ENCODE data around the gene NPAS3. TPM values are rescaled to one million over a fixed set of nuclear protein-coding genes. Genes with fewer than 3 reads are reported as not detected.

Gene NPAS3
- total and polyA plus RNA-seq, 7 donors = 0.04 to 1.5 (median 0.39) TPM

- intact Hi-C loops (cut with DNase I) = no loop called here
- Histone ChIP-seq H3K36me3 (ENCODE audit: insufficient read depth in 1 of 2, low read depth in 1 of 2) (no peaks in the 10 kb centered on the region), H3K9me3 (no peaks in the 10 kb centered on the region), H3K27me3 (ENCODE audit: insufficient read depth in 3 of 3, low read length in 2 of 3) (no peaks in the 10 kb centered on the region), H3K4me1 (no peaks in the 10 kb centered on the region), H3K27ac (no peak overlapping the region), H3K4me3 (no peak overlapping the region)
- ATAC-seq (no peak), DNase-seq (no peak)
- WGBS, 3 donors = 34 to 44% (median 42%) methylated on average over 11 of the region's 11 CpGs
- TF ChIP-seq CTCF (IDR thresholded peaks at IDR 0.05) = no peak
These were observed 454.7 kb downstream of the NPAS3 start for GRCh38 chr14:33393231-33393894.

DNA sequence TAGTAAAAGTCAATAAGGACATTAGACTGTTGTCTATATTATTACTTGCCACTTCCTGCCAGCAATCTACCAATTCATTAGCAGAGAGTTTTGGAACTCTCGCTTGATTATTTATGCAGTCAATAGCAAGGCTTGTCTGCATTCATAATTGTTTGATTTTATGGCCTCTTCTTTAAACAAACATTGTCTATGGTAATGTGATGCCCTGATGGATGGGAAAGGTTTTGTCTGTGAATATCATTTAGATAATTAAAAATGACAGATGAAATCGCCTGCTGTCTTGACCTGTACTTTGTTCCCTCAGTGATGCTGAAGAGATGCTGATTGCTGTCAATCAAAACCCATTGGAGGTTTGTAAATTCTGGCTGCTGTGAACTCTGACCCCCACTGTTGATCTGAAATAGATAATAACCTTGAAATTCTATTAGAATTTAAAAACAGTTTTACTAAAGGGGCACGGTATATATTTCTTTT lies 455.3 kb downstream of the NPAS3 start:
- TF ChIP-seq CTCF (IDR thresholded peaks at IDR 0.05) = no peak
- no peaks in the 10 kb centered on the region for H3K36me3 ChIP-seq (ENCODE audit: insufficient read depth in 1 of 2, low read depth in 1 of 2)
- no peak for DNase-seq
- WGBS, 3 donors = 86 to 91% (median 91%) methylated on average over 3 of the region's 3 CpGs
- intact Hi-C loops (cut with DNase I) = no loop called here
- no peaks in the 10 kb centered on the region for H3K27me3 ChIP-seq (ENCODE audit: insufficient read depth in 3 of 3, low read length in 2 of 3)
- H3K9me3 ChIP-seq = no peaks in the 10 kb centered on the region
- H3K4me3 ChIP-seq = no peak overlapping the region
- ATAC-seq = no peak
- no peak overlapping the region for H3K27ac ChIP-seq
- H3K4me1 ChIP-seq = no peaks in the 10 kb centered on the region

GRCh38 chr14:33401311-33401710 lies 462.6 kb downstream of the NPAS3 start:
- no peak for ATAC-seq
- H3K27me3 ChIP-seq (ENCODE audit: insufficient read depth in 3 of 3, low read length in 2 of 3) = no peaks in the 10 kb centered on the region
- no peak overlapping the region for H3K4me3 ChIP-seq
- 65 to 76% (median 66%) methylated on average over 3 of the region's 3 CpGs for WGBS, 3 donors
- no peaks in the 10 kb centered on the region for H3K36me3 ChIP-seq (ENCODE audit: insufficient read depth in 1 of 2, low read depth in 1 of 2)
- H3K27ac ChIP-seq = no peak overlapping the region
- intact Hi-C loops (cut with DNase I) = no loop called here
- no peaks in the 10 kb centered on the region for H3K4me1 ChIP-seq
- DNase-seq = no peak
- no peaks in the 10 kb centered on the region for H3K9me3 ChIP-seq
- no peak for TF ChIP-seq CTCF (IDR thresholded peaks at IDR 0.05)

- no peak for TF ChIP-seq CTCF (IDR thresholded peaks at IDR 0.05)
- no peak for ATAC-seq
These were observed 463.9 kb downstream of the NPAS3 start for GRCh38 chr14:33402604-33403003.

DNA sequence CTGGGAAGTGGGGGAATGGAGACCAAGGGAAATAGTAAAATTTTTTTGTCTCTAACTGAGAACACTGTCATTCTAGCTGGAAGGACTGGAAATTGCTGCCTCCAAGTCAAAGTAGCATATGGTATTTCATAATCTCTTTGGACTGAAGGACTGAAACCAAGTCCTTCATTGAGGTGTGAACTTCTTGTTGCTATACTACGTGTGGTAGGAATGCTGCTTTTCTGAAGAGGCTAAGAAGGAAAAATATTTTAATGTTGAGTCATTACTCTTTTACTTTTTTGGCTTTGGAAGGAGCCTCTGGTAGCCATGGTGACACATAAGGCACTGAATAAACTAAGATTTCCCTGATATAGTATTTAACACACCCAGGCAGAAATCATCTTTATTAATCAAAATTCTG lies 465.4 kb downstream of the NPAS3 start:
- intact Hi-C loops (cut with DNase I) = no loop called here
- no peak for TF ChIP-seq CTCF (IDR thresholded peaks at IDR 0.05)
- H3K4me1 ChIP-seq = no peaks in the 10 kb centered on the region
- no peak overlapping the region for H3K27ac ChIP-seq
- ATAC-seq (no peak), DNase-seq (no peak)
- H3K9me3 ChIP-seq = no peaks in the 10 kb centered on the region
- WGBS, 3 donors = 41 to 63% (median 53%) methylated on average over 1 of the region's 1 CpG
- no peaks in the 10 kb centered on the region for H3K27me3 ChIP-seq (ENCODE audit: insufficient read depth in 3 of 3, low read length in 2 of 3)
- no peak overlapping the region for H3K4me3 ChIP-seq
- H3K36me3 ChIP-seq (ENCODE audit: insufficient read depth in 1 of 2, low read depth in 1 of 2) = no peaks in the 10 kb centered on the region

More at GRCh38 chr14:33402604-33403003, 463.9 kb downstream of the NPAS3 start:
- Histone ChIP-seq H3K27ac (no peak overlapping the region), H3K27me3 (ENCODE audit: insufficient read depth in 3 of 3, low read length in 2 of 3) (no peaks in the 10 kb centered on the region), H3K4me1 (no peaks in the 10 kb centered on the region), H3K9me3 (no peaks in the 10 kb centered on the region), H3K4me3 (no peak overlapping the region), H3K36me3 (ENCODE audit: insufficient read depth in 1 of 2, low read depth in 1 of 2) (no peaks in the 10 kb centered on the region)
- intact Hi-C loops (cut with DNase I) = no loop called here
- DNase-seq = no peak

All from psoas muscle (tissue), 8 donors.